ENCODE measurements around the gene ATP8A2.

Gene ATP8A2

DNA sequence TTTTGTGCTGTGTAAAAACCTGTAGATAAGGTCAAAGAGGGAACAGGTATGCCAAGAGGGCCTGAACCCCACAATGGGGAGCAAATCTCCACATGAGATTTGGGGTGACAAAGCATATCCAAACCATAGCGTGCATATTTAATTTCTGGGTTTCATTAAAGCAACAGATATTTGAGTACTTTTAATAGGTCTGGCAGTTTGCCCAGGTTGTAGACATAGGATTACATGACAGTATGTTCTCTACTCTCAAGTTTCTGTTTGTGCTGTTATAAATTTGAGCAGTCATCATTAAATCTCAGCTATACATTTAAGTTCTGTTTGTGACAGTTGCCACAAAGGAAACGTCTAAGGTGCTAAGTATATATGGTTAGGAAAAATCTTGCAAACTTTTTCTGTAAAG is 236.4 kb downstream of the ATP8A2 start:
- TF ChIP-seq, protein P1, sequence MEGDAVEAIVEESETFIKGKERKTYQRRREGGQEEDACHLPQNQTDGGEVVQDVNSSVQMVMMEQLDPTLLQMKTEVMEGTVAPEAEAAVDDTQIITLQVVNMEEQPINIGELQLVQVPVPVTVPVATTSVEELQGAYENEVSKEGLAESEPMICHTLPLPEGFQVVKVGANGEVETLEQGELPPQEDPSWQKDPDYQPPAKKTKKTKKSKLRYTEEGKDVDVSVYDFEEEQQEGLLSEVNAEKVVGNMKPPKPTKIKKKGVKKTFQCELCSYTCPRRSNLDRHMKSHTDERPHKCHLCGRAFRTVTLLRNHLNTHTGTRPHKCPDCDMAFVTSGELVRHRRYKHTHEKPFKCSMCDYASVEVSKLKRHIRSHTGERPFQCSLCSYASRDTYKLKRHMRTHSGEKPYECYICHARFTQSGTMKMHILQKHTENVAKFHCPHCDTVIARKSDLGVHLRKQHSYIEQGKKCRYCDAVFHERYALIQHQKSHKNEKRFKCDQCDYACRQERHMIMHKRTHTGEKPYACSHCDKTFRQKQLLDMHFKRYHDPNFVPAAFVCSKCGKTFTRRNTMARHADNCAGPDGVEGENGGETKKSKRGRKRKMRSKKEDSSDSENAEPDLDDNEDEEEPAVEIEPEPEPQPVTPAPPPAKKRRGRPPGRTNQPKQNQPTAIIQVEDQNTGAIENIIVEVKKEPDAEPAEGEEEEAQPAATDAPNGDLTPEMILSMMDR (IDR thresholded peaks at IDR 0.05): no peak

DNA sequence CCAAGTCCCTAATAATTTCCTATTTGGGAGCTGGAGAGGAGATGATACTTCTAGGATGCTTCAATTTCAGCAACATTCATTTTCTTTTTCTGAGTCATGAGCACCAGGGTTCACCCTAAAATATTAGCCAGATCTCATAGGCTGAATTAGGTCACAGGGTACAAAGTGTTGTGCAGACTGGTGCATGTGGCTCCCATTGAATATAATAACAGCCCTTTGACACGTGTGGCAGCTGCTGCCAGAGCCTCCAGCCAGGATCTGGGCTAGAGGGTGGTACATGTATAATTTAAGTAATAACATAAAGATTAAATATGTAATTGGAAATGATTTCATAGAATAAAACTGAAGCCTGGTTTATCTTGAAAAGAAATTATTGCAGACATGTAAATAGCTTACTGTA is 244.9 kb downstream of the ATP8A2 start:
- TF ChIP-seq, protein P1 (IDR thresholded peaks at IDR 0.05): no peak

DNA sequence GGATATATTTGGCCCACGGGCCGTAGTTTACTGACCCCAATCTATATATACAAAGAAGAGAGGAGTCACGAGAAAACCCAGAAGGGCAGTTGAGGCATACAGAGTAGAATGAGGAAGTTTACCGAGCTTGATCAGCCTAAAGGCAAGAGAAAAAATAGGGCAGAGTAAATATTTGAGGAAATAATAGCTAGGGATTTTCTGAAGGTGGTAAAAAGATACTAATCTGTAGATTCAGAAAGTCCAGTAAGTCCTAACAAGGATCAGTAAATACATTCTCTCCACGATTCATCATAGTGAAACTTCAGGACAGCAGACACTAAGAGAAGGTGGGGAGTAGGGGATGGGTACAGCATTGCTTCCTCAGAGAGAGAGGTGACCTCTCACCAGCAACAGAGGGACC is 248.1 kb downstream of the ATP8A2 start:
- TF ChIP-seq, protein P1 (IDR thresholded peaks at IDR 0.05): no peak

DNA sequence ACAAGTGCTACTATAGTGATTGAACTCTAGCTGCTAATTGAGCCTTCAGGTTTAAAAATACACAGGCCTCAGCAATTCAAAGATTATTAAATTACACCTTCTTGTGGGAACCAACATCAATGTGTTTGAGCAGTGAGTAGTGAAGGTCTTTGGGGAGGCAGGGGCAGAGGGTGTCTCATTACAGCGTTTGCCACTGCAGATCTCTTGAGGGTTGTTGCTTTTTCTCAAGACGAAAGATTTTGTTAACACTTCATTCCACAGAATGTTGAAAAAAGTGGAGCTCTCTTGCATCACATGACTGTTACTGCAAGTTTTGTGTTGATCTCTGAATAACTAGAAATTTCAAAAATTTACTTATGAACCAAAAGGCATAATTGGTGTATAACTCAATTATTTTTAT is 253.6 kb downstream of the ATP8A2 start:
- TF ChIP-seq, protein P1 (IDR thresholded peaks at IDR 0.05): no peak

DNA sequence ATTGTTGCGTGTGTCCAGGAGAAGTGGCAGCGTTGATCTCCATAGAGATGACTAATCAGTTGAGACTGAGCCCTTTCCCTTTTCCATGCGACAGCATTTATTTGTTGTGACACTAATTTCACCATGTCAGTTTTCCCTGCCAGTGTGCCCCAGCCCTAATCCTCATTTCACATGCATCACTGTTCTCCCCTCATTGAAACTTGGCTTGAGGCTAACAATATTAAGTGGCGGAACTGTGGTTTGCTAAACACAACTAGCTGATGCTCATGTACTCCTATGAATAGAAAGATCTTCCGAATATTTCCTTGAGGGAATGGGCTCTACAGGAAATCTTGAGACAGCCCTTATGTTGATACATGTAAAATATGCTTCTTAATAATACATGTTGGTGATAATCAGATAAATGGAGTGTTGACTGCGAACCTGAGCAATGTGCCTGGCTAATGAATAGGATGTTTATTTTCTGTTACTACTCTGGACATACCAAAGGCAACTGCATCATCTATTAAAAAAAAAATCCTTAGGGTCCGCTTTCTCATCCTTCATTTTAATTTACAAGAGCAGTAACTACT is 258.6 kb downstream of the ATP8A2 start:
- TF ChIP-seq, protein P1 (IDR thresholded peaks at IDR 0.05): no peak

DNA sequence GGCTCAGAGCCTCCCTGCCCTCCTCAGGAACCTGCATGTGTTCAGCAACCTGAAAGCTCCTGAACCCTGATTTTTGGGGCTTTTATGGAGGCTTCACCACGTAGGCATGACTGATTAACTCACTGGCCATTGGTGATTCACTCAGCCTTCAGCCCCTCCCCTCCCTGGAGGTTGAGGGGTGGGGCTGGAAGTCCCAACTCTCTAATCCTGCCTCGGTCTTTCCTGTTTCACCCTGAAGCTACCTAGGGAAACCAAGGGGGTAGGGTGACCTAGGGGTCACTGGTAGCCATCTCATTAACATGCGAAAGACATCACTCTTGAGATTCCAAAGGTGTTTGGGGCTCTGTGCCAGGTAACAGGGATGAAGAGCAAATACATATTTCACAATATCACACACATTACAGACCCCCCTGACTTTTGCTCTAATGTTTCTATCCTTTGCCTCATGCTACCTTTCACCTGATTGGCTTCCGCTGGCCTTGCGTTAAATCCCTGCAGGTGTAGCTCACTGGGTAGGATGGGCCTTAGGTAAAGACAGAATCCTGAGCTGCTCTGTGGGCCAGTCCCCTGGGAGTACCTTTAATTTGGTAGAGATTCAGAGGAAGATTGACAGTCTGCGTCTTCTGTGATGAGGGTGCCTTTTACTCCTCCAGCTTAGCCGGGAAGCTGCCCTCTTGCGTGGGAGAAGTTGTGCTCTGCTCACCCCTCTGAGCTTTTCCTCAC is 260.6 kb downstream of the ATP8A2 start:
- TF ChIP-seq, protein P1 (IDR thresholded peaks at IDR 0.05): no peak

DNA sequence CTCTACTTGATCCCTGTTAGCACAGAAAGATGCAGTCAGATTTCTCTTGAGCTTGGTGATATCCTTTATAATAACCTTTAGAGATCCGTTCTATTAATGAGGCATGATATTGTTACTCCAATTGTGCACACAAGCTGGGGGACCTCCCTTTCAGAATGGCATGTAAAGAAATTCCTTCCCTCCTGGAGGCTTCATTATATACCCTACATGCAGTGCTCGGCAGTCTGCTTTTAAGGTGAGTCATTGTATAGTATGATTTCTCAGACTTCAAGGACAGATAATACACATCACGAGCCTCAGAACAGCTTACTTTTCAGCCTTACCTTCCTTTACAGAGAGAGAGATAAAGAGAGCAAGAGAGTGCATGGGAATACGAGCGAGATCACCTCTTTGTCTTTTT is 261.3 kb downstream of the ATP8A2 start:
- TF ChIP-seq, protein P1 (IDR thresholded peaks at IDR 0.05): no peak

Data from LNCAP (cell line).